ENCODE measurements around the gene JAKMIP1. TPM values are rescaled to one million over a fixed set of nuclear protein-coding genes. Genes with fewer than 3 reads are reported as not detected.

The JAKMIP1 gene
- total RNA-seq, 1 donor from 2014 or later = 0.89 TPM

DNA sequence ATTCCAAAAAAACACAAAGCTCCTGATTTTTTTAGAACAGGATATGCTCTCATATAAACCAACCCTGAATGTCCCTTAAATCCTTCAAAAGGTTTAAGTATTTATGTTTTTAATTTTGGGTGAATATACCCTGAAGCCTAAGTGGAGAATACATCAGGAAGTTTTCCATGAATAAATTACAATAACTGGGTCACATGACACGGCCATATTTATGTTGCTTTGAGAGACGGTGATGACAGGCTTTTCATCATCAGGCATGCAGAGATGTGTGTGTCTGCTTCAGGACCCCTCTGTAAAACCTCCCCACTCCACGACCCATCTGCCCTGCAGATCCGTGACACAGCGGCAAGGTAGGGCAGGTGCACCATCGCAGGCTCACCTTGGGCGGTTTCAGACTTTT is 121.8 kb downstream of the JAKMIP1 start:
- Mint-ChIP-seq H3K4me1 (ENCODE audit: low read depth) (no peaks in the 10 kb centered on the region), H3K9me3 (ENCODE audit: low read depth) (no peaks in the 10 kb centered on the region), H3K36me3 (ENCODE audit: insufficient read depth) (no peaks in the 10 kb centered on the region), H3K27ac (no peak overlapping the region), H3K4me3 (ENCODE audit: low read depth) (no peak overlapping the region), H3K27me3 (no peaks in the 10 kb centered on the region)
- no peak for DNase-seq (ENCODE audit: low spot score, unreplicated experiment)
- TF ChIP-seq, protein P1, sequence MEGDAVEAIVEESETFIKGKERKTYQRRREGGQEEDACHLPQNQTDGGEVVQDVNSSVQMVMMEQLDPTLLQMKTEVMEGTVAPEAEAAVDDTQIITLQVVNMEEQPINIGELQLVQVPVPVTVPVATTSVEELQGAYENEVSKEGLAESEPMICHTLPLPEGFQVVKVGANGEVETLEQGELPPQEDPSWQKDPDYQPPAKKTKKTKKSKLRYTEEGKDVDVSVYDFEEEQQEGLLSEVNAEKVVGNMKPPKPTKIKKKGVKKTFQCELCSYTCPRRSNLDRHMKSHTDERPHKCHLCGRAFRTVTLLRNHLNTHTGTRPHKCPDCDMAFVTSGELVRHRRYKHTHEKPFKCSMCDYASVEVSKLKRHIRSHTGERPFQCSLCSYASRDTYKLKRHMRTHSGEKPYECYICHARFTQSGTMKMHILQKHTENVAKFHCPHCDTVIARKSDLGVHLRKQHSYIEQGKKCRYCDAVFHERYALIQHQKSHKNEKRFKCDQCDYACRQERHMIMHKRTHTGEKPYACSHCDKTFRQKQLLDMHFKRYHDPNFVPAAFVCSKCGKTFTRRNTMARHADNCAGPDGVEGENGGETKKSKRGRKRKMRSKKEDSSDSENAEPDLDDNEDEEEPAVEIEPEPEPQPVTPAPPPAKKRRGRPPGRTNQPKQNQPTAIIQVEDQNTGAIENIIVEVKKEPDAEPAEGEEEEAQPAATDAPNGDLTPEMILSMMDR (IDR thresholded peaks at IDR 0.05; ENCODE audit: unreplicated experiment) = no peak

DNA sequence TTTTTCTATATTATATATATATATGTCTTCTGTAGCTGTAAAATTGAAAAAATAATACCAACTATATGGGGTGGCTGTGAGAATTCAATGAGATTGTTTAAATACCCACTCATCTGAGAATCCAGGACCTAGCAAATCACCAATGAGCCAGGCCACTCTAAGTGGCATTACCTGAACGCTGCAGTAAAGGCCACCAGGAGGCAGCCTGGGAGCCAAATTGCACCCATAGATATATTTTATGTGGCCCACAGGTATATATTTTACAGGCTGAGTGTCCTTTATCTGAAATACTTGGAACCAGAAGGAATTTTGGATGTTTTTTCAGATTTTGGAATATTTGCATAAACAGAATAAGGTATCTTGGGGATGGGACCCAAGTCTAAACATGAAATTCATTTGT is 124.0 kb downstream of the JAKMIP1 start:
- no peaks in the 10 kb centered on the region for H3K27me3 Mint-ChIP-seq
- TF ChIP-seq, protein P1 (IDR thresholded peaks at IDR 0.05; ENCODE audit: unreplicated experiment) = peak; percentile 54
- no peak overlapping the region for H3K27ac Mint-ChIP-seq
- H3K9me3 Mint-ChIP-seq (ENCODE audit: low read depth) = no peaks in the 10 kb centered on the region
- no peak for DNase-seq (ENCODE audit: low spot score, unreplicated experiment)
- peaks cover 9% of the 10 kb centered on the region for H3K4me1 Mint-ChIP-seq (ENCODE audit: low read depth)
- H3K4me3 Mint-ChIP-seq (ENCODE audit: low read depth) = no peak overlapping the region
- no peaks in the 10 kb centered on the region for H3K36me3 Mint-ChIP-seq (ENCODE audit: insufficient read depth)

DNA sequence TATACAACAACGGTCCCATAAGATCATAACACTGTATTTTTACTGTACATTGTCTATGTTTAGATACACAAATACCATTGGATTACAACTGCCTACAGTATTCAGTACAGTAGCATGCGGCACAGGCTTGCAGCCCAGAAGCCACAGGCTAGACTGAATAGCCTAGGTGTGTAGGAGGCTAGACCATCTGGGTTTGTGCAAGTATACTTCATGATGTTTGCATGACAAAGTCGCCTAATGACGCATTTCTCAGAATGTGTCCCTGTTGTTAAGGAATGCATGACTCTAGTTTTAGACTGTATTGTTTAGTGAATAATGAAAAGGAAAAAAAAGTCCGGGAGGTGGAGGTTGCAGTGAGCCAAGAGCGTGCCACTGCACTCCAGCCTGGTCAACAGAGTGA is 125.6 kb downstream of the JAKMIP1 start:
- Mint-ChIP-seq H3K4me1 (ENCODE audit: low read depth) (peaks cover 9% of the 10 kb centered on the region), H3K36me3 (ENCODE audit: insufficient read depth) (no peaks in the 10 kb centered on the region), H3K27me3 (no peaks in the 10 kb centered on the region), H3K9me3 (ENCODE audit: low read depth) (no peaks in the 10 kb centered on the region), H3K27ac (no peak overlapping the region), H3K4me3 (ENCODE audit: low read depth) (no peak overlapping the region)
- DNase-seq (ENCODE audit: low spot score, unreplicated experiment) = no peak
- TF ChIP-seq, protein P1 (IDR thresholded peaks at IDR 0.05; ENCODE audit: unreplicated experiment) = no peak

DNA sequence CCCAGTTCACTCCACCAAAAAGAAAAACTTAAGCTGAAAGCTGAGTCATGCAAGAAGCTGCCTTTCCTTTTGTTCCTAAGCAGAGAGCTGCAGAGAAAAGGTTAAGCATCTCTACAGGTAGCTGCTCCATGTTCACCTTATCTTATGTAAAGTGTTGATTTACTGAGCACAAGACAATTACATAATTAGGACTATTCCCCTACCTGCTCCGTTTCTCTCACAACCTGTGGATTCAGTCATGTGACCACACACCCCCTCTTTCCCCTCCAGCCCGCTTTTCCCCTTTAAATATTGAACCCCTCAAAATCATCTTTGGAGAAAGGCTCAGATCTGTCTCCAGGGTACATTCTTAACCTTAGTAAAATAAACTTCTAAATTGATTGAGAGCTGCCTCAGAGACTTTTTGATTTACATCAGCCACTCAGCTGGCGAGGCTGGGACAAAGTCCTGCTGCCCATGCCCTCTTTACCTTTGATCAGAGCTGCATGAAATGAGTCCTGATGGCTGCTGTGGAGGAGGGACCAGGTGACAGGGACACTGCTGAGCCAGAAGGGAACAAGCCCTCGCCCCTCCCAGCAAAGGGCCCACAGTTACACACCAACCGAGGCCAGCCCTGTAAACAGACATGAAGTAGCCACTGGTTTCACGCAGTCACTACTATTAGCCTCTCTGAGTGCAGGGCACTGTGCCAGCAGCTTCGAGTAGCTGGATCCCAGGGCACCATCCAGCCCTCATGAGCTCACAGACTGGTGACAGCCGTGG is 128.2 kb downstream of the JAKMIP1 start:
- TF ChIP-seq, protein P1 (IDR thresholded peaks at IDR 0.05; ENCODE audit: unreplicated experiment) = no peak
- DNase-seq (ENCODE audit: low spot score, unreplicated experiment) = no peak

DNA sequence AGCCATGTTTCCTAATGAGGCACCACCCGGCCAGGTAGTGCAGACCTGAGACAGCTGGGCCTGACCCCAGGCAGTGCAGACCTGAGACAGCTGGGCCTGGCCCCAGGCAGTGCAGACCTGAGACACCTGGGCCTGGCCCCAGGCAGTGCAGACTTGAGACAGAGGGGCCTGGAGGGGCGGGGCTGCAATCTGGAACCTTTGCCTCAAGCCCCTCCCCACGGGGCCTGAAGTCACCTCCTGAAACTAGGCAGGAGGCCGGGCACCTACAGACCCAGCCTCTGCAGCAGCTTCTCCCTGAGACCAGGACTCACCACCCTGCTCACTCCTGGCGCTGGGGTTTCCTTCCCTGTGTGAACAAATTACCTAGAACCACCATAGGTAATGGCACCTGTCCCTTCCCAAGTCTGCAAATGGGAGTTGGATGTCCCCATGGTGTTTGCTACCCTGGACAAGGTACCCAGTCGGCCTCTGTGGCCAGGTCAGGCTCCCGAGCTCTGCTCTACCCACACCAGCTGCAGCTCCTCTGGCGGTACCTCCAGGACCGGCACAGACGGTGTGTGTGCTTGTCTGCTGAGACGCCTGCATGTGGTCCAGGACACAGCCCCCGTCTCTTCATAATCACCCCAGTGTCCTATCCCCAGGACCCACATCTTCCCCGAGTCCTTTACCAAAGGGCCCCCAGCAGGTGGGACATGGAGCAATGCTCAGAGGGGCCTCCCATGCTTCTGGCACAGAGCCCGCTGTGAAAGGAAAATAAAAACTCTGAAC is 129.0 kb downstream of the JAKMIP1 start:
- TF ChIP-seq, protein P1 (IDR thresholded peaks at IDR 0.05; ENCODE audit: unreplicated experiment) = no peak
- DNase-seq (ENCODE audit: low spot score, unreplicated experiment) = no peak
- no peak overlapping the region for H3K4me3 Mint-ChIP-seq (ENCODE audit: low read depth)
- H3K36me3 Mint-ChIP-seq (ENCODE audit: insufficient read depth) = no peaks in the 10 kb centered on the region
- H3K4me1 Mint-ChIP-seq (ENCODE audit: low read depth) = peaks cover 9% of the 10 kb centered on the region
- no peaks in the 10 kb centered on the region for H3K9me3 Mint-ChIP-seq (ENCODE audit: low read depth)
- peak overlapping the region; percentile 66 for H3K27ac Mint-ChIP-seq
- peaks cover 6% of the 10 kb centered on the region for H3K27me3 Mint-ChIP-seq

More for the DNA sequence above, 128.2 kb downstream of the JAKMIP1 start:
- Mint-ChIP-seq H3K4me1 (ENCODE audit: low read depth) (peaks cover 9% of the 10 kb centered on the region), H3K36me3 (ENCODE audit: insufficient read depth) (no peaks in the 10 kb centered on the region), H3K9me3 (ENCODE audit: low read depth) (no peaks in the 10 kb centered on the region), H3K27me3 (no peaks in the 10 kb centered on the region), H3K4me3 (ENCODE audit: low read depth) (no peak overlapping the region), H3K27ac (peak overlapping the region; percentile 66)

All from progenitor cell of endocrine pancreas (in vitro differentiated cells).